Lung microvascular endothelial cell (primary cell): ENCODE results near the gene ZFR2. TPM values are rescaled to one million over a fixed set of nuclear protein-coding genes. Genes with fewer than 3 reads are reported as not detected.

Source experiments
- DNase-seq, 2 donors: peaks; one replicate each; pipeline versions ENCODE4 v3.0.0 to v3.0.0-alpha.2; 2010; ENCODE audit warnings: low read depth in 2 of 2
- total RNA-seq: library from RNA; depleted of rRNA; stranded (reverse); fragments of >200 nt; gene quantifications from 2 replicates; pipeline ENCODE4 v1.2.1, GENCODE V29; 2014

The ZFR2 gene
- total RNA-seq, 1 donor from 2014 or later: not detected

GRCh38 chr19:3837922-3838321, 30.9 kb downstream of the ZFR2 start:
- DNase-seq: no peak

- DNase-seq: no peak
Observed at GRCh38 chr19:3837332-3837731, 31.5 kb downstream of the ZFR2 start.

- DNase-seq: no peak
Observed at GRCh38 chr19:3836887-3837286, 32.0 kb downstream of the ZFR2 start.

- DNase-seq: no peak
Observed at GRCh38 chr19:3835055-3835435, 33.8 kb downstream of the ZFR2 start.

GRCh38 chr19:3834349-3835054, 34.3 kb downstream of the ZFR2 start:
- no peak for DNase-seq

GRCh38 chr19:3833578-3834348, 35.1 kb downstream of the ZFR2 start:
- no peak for DNase-seq

GRCh38 chr19:3832001-3832400, 36.8 kb downstream of the ZFR2 start:
- DNase-seq: no peak

- DNase-seq: no peak
Observed at GRCh38 chr19:3831601-3832000, 37.2 kb downstream of the ZFR2 start.

GRCh38 chr19:3830621-3831589, 37.9 kb downstream of the ZFR2 start:
- DNase-seq: no peak

GRCh38 chr19:3827306-3827705, 41.5 kb downstream of the ZFR2 start:
- no peak for DNase-seq

GRCh38 chr19:3826163-3826562, 42.7 kb downstream of the ZFR2 start:
- no peak for DNase-seq

GRCh38 chr19:3825286-3825956, 43.4 kb downstream of the ZFR2 start:
- no peak for DNase-seq

GRCh38 chr19:3823350-3823713, 45.5 kb downstream of the ZFR2 start:
- no peak for DNase-seq

- no peak for DNase-seq
Observed at GRCh38 chr19:3822683-3823349, 46.0 kb downstream of the ZFR2 start.

GRCh38 chr19:3821857-3822364, 46.9 kb downstream of the ZFR2 start:
- peak; percentile 58 to 79 for DNase-seq

- no peak for DNase-seq
Observed at GRCh38 chr19:3821156-3821555, 47.7 kb downstream of the ZFR2 start.

GRCh38 chr19:3819989-3820388, 48.8 kb downstream of the ZFR2 start:
- DNase-seq: no peak

- no peak for DNase-seq
Observed at GRCh38 chr19:3818918-3819317, 49.9 kb downstream of the ZFR2 start.

GRCh38 chr19:3818466-3818865, 50.4 kb downstream of the ZFR2 start:
- peak in 1 of 2 donors; percentile 82 for DNase-seq

GRCh38 chr19:3817761-3818160, 51.1 kb downstream of the ZFR2 start:
- DNase-seq: no peak
